K562 (cell line): ENCODE data around the gene HDHD5. TPM values are rescaled to one million over a fixed set of nuclear protein-coding genes. Genes with fewer than 3 reads are reported as not detected.

ENCODE experiments used
- ATAC-seq: fragments of 200-7000 bp; cut with Tn5 transposase; 3 replicates; pipeline ENCODE4 v1.9.1; 2020; ENCODE audit warnings: moderate library complexity
- BruUV-seq: library from RNA; stranded (reverse); fragments of 400-500 nt; replicated peaks from 2 replicates; lab custom pipeline; 2021; lab: Mats Ljungman, UMichigan
- CTCF ChIA-PET: fragments of 300-600 bp; formaldehyde crosslinking; extraction: SDS; loops from one replicate; lab custom pipeline; 2021; ENCODE audit warnings: low intra/inter-chr PET ratio; lab: Yijun Ruan, JAX
- POLR2A ChIA-PET: fragments of 300-600, 350-650 bp; sonication (Branson Sonifier 250); formaldehyde crosslinking; extraction: SDS; loops from one replicate; lab custom pipeline; 2021; ENCODE audit warnings: antibody characterized with exemption, inconsistent platforms; lab: Yijun Ruan, JAX
- DNase-seq, 4 experiments: peaks; one replicate each; pipeline versions ENCODE4 v3.0.0 to v3.0.0-alpha.2; 2011 to 2018; ENCODE audit warnings: low spot score in 3 of 4, mixed read lengths in 3 of 4; ENCODE audit errors: extremely low read depth in 1 of 4
- FAIRE-seq: peaks from 2 replicates; lab custom pipeline; 2011; peaks lifted over from hg19 to GRCh38; lab: Jason Lieb, UNC
- H2AFZ ChIP-seq: 2 replicates; pipeline ENCODE4 v1.6.0; 2011; ENCODE audit warnings: low read depth, low read length, control low read depth, inconsistent platforms
- H3K27ac ChIP-seq: fragments of 200-600 bp; 3 replicates; pipeline ENCODE4 v1.8.0; 2011; ENCODE audit warnings: low read depth, mild to moderate bottlenecking, control low read depth, inconsistent platforms, low read length, moderate library complexity, mixed read lengths; ENCODE audit errors: extremely low read depth
- H3K27me3 ChIP-seq, 2 experiments: fragments of 300-600 bp in 1 of 2; 2 replicates in 1 of 2; 3 replicates in 1 of 2; pipeline versions ENCODE4 v1.6.0 to v1.8.0; 2011; ENCODE audit warnings: inconsistent platforms in 2 of 2, low read length in 2 of 2, mild to moderate bottlenecking in 1 of 2, mixed read lengths in 1 of 2, moderate library complexity in 1 of 2; ENCODE audit not compliant: control insufficient read depth in 2 of 2, insufficient read depth in 2 of 2
- H3K36me3 ChIP-seq: fragments of 300-600 bp; 3 replicates; pipeline ENCODE4 v1.8.0; 2011; ENCODE audit warnings: mild to moderate bottlenecking, low read length, inconsistent platforms; ENCODE audit not compliant: control insufficient read depth, insufficient read depth
- H3K4me1 ChIP-seq, 2 experiments: fragments of 200-600 bp in 1 of 2; replicated peaks in 1 of 2; 2 replicates in 1 of 2; 3 replicates in 1 of 2; pipeline versions ENCODE4 v1.5.1 to v1.8.0; 2011; ENCODE audit warnings: inconsistent platforms in 2 of 2, low read length in 2 of 2, mild to moderate bottlenecking in 1 of 2, mixed read lengths in 1 of 2, moderate library complexity in 1 of 2; ENCODE audit not compliant: control insufficient read depth in 2 of 2, insufficient read depth in 2 of 2
- H3K4me2 ChIP-seq: 2 replicates; pipeline ENCODE4 v1.6.1; 2011; ENCODE audit warnings: low read length, control low read depth, inconsistent platforms, mixed read lengths; ENCODE audit not compliant: insufficient read depth
- H3K4me3 ChIP-seq: fragments of 200-600 bp; sonication (generic), shearing (Covaris generic); 2 replicates; pipeline ENCODE4 v1.5.1; 2016; ENCODE audit warnings: control low read depth, inconsistent platforms
- H3K79me2 ChIP-seq: fragments of 200-600 bp; 3 replicates; pipeline ENCODE4 v1.8.0; 2011; ENCODE audit warnings: low read length, inconsistent platforms; ENCODE audit not compliant: control insufficient read depth, insufficient read depth
- H3K9ac ChIP-seq, 2 experiments: 2 replicates each; pipeline versions ENCODE4 v1.6.0 to v1.6.1; 2011; ENCODE audit warnings: low read depth in 2 of 2, low read length in 2 of 2, control low read depth in 1 of 2, inconsistent platforms in 1 of 2, mild to moderate bottlenecking in 1 of 2, mixed read lengths in 1 of 2; ENCODE audit not compliant: insufficient read depth in 1 of 2
- H3K9me1 ChIP-seq: one replicate; pipeline ENCODE4 v1.6.0; 2011; ENCODE audit warnings: inconsistent platforms, mild to moderate bottlenecking, low read length, moderate library complexity; ENCODE audit not compliant: control insufficient read depth, insufficient read depth
- H3K9me3 ChIP-seq: replicated peaks from 2 replicates; pipeline ENCODE4 v1.5.1; 2011; ENCODE audit warnings: low read depth, low read length, inconsistent platforms; ENCODE audit not compliant: control insufficient read depth, insufficient read depth
- H4K20me1 ChIP-seq: replicated peaks from 2 replicates; pipeline ENCODE4 v1.6.1; 2011; ENCODE audit warnings: low read length, inconsistent platforms, mixed read lengths; ENCODE audit not compliant: control insufficient read depth, insufficient read depth
- C11orf30 ChIP-seq: fragments of 450-650 bp; IDR thresholded peaks from 2 replicates; pipeline ENCODE4 v1.6.1; 2016; ENCODE audit warnings: low read depth, mild to moderate bottlenecking
- MAFF ChIP-seq: IDR thresholded peaks from 2 replicates; pipeline ENCODE4 v1.6.1; 2012; ENCODE audit warnings: low read length, improper control_type of control experiment
- MAFG ChIP-seq: fragments of 450-650 bp; conservative IDR thresholded peaks from 2 replicates; pipeline ENCODE4 v1.6.1; 2016; ENCODE audit warnings: missing genetic modification characterization, missing compliant biosample characterization
- PHB ChIP-seq: fragments of 250-450 bp; sonication (Bioruptor Pico); IDR thresholded peaks from 2 replicates; pipeline ENCODE4 v1.5.0; 2021
- RBFOX2 ChIP-seq: fragments of 200-400 bp; formaldehyde crosslinking; IDR thresholded peaks from 2 replicates; pipeline ENCODE4 v1.6.1; 2017; ENCODE audit warnings: low read depth, mild to moderate bottlenecking, low read length, moderate library complexity
- SMARCA4 ChIP-seq: fragments of 450-650 bp; IDR thresholded peaks from 2 replicates; pipeline ENCODE4 v1.6.1; 2016
- SMARCE1 ChIP-seq: fragments of 450-650 bp; IDR thresholded peaks from 2 replicates; pipeline ENCODE4 v1.7.1; 2016; ENCODE audit warnings: mild to moderate bottlenecking
- ZNF316 ChIP-seq: fragments of 450-650 bp; IDR thresholded peaks from 2 replicates; pipeline ENCODE4 v1.6.1; 2016
- WGBS: fragments of 100-300 bp; shearing (Covaris generic); methylation state at CpG from one replicate; pipeline ENCODE4 v1.1.6; 2016; ENCODE audit warnings: low coverage, mixed read lengths; ENCODE audit not compliant: insufficient coverage; ENCODE audit errors: missing lambda C conversion rate; 5-methylcytosine and 5-hydroxymethylcytosine counted together
- in situ Hi-C: fragments of 300-500 bp; cut with MboI; formaldehyde crosslinking; loops from 4 replicates; pipeline ENCODE4 v1.15.0; 2018; ENCODE audit warnings: inconsistent platforms, mixed read lengths
- intact Hi-C: fragments of 100-400 bp; cut with micrococcal nuclease; formaldehyde crosslinking; loops from 2 replicates; pipeline ENCODE4 v1.14.2; 2022
- polyA plus RNA-seq, 8 experiments: library from polyadenylated mRNA; depleted of rRNA in 4 of 8; stranded (reverse) in 5 of 8; unstranded in 3 of 8; fragments of >200 nt; fragmentation: Nextera tagmentation in 2 of 8; fragmentation: Illumina TruSeq in 1 of 8; extraction: Ambion mirVana in 2 of 8; extraction: Trizol in 1 of 8; gene quantifications; 2 replicates each; pipeline versions ENCODE4 v1.2.1 to v1.2.3, GENCODE V29; 2011 to 2014; ENCODE audit warnings: inconsistent platforms in 1 of 8, missing spikeins in 1 of 8
- total RNA-seq, 7 experiments: library from RNA; depleted of rRNA in 6 of 7; stranded (reverse); fragments of >200 nt in 6 of 7; fragmentation: Illumina TruSeq in 2 of 7; extraction: Trizol in 2 of 7; gene quantifications; 2 replicates each; pipeline versions ENCODE4 v1.2.1 to v1.2.3, GENCODE V29; 2011 to 2021; ENCODE audit warnings: low replicate concordance in 1 of 7
- TF ChIP-seq, protein P1 (sequence below), 2 experiments: fragments of 450-650 bp; conservative IDR thresholded peaks; 2 replicates each; pipeline ENCODE4 v1.6.1; 2017; ENCODE audit warnings: mild to moderate bottlenecking in 2 of 2, moderate library complexity in 2 of 2
- TF ChIP-seq, protein P2 (sequence below): fragments of 250-450 bp; sonication (Bioruptor Pico); IDR thresholded peaks from 2 replicates; pipeline ENCODE4 v1.5.0; 2020; ENCODE audit warnings: mild to moderate bottlenecking
- TF ChIP-seq, protein P3 (sequence below): IDR thresholded peaks from 2 replicates; pipeline ENCODE4 v1.6.1; 2016; ENCODE audit warnings: missing genetic modification characterization, missing compliant biosample characterization
- TF ChIP-seq, protein P4 (sequence below): fragments of 200-800 bp; sonication (Bioruptor generic); IDR thresholded peaks from 2 replicates; pipeline ENCODE4 v1.6.1; 2017; ENCODE audit warnings: missing genetic modification characterization, missing compliant biosample characterization
- TF ChIP-seq, protein P5 (sequence below): sonication (generic); IDR thresholded peaks from 2 replicates; pipeline ENCODE4 v1.6.1; 2016
- TF ChIP-seq, protein P6 (sequence below), 2 experiments: fragments of 250-450 bp in 1 of 2; fragments of 450-650 bp in 1 of 2; sonication (Bioruptor Pico) in 1 of 2; IDR thresholded peaks; 2 replicates each; pipeline versions ENCODE4 v1.6.1 to v1.8.0; 2016 to 2021; ENCODE audit warnings: mild to moderate bottlenecking in 2 of 2, moderate library complexity in 2 of 2, missing compliant biosample characterization in 1 of 2, missing genetic modification characterization in 1 of 2

HDHD5 gene
- total and polyA plus RNA-seq, 9 of the 15 experiments (the other 6 are each of a cell fraction or from before 2014, with no cell fraction given): 1.6 to 36.6 (median 24.2) TPM

DNA sequence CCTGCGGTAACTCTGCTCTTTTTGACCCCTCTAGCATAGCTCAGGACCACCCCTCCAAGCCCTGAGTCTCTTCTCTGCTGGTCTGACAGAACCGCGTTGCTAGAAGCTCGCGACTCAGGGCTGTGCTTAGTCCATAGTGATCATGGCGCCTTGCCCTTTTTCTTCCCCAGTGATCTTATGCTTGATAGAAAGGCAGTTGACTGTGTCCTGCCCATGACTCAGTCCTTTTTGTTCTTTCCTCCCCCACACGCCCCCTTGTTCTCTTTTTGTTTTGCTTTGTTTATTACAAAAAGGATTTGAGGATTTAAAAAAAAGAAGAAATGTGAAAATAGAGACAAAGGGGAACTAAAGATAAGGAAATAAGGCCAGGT is 56.8 kb downstream of the HDHD5 start:
- peak overlapping the region; percentile 11; the same call in 1 of the 3 replicates for H3K27ac ChIP-seq
- H3K4me3 ChIP-seq: no peak overlapping the region
- no peak overlapping the region for H3K4me2 ChIP-seq
- H3K9me3 ChIP-seq: no peaks in the 10 kb centered on the region
- POLR2A ChIA-PET: interaction anchor here (1.5 kb wide), 1 partner anchor 13 kb away, joined by 7 read pairs; no protein-coding TSS in a partner anchor
- peaks cover 12 to 13% of the 10 kb centered on the region in 2 experiments for H3K4me1 ChIP-seq
- H3K36me3 ChIP-seq: peaks cover 56% of the 10 kb centered on the region; the same call in 2 of the 3 replicates
- DNase-seq: peak; percentile 34 to 49 (median 46)
- no peaks in the 10 kb centered on the region for H3K79me2 ChIP-seq
- no peaks in the 10 kb centered on the region for H3K27me3 ChIP-seq
- no peaks in the 10 kb centered on the region; the same call in 1 of the 2 replicates for H4K20me1 ChIP-seq
- CTCF ChIA-PET: no interaction called here
- in situ Hi-C loops: no loop called here
- 36% methylated on average over 7 of the region's 7 CpGs for WGBS
- peak; percentile 61 for ATAC-seq
- H3K9me1 ChIP-seq: no peaks in the 10 kb centered on the region
- BruUV-seq: no TSS peak
- FAIRE-seq: no peak
- H2AFZ ChIP-seq: no peak overlapping the region
- H3K9ac ChIP-seq: peak overlapping the region in 1 of 2 experiments; percentile 53; a peak in 1 of 4 replicates
- intact Hi-C loops: no loop called here
- TF ChIP-seq SMARCE1 (peak; percentile 56; the same call in 1 of the 2 replicates), RBFOX2 (no peak), C11orf30 (0 out of 2 replicates have a peak, but pooled peaks have one; percentile 18), MAFG (tag) (peak; percentile 72), ZNF316 (peak; percentile 23; the same call in 1 of the 2 replicates), SMARCA4 (peak; percentile 49; the same call in 1 of the 2 replicates), PHB (CRISPR knock-in tag) (no peak), MAFF (peak; percentile 54; the same call in 1 of the 2 replicates)
- TF ChIP-seq, protein P1, sequence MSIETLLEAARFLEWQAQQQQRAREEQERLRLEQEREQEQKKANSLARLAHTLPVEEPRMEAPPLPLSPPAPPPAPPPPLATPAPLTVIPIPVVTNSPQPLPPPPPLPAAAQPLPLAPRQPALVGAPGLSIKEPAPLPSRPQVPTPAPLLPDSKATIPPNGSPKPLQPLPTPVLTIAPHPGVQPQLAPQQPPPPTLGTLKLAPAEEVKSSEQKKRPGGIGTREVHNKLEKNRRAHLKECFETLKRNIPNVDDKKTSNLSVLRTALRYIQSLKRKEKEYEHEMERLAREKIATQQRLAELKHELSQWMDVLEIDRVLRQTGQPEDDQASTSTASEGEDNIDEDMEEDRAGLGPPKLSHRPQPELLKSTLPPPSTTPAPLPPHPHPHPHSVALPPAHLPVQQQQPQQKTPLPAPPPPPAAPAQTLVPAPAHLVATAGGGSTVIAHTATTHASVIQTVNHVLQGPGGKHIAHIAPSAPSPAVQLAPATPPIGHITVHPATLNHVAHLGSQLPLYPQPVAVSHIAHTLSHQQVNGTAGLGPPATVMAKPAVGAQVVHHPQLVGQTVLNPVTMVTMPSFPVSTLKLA (conservative IDR thresholded peaks at IDR 0.05): no peak
- TF ChIP-seq, protein P2, sequence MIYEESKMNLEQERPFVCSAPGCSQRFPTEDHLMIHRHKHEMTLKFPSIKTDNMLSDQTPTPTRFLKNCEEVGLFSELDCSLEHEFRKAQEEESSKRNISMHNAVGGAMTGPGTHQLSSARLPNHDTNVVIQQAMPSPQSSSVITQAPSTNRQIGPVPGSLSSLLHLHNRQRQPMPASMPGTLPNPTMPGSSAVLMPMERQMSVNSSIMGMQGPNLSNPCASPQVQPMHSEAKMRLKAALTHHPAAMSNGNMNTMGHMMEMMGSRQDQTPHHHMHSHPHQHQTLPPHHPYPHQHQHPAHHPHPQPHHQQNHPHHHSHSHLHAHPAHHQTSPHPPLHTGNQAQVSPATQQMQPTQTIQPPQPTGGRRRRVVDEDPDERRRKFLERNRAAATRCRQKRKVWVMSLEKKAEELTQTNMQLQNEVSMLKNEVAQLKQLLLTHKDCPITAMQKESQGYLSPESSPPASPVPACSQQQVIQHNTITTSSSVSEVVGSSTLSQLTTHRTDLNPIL (CRISPR knock-in tag): no peak
- TF ChIP-seq, protein P3, sequence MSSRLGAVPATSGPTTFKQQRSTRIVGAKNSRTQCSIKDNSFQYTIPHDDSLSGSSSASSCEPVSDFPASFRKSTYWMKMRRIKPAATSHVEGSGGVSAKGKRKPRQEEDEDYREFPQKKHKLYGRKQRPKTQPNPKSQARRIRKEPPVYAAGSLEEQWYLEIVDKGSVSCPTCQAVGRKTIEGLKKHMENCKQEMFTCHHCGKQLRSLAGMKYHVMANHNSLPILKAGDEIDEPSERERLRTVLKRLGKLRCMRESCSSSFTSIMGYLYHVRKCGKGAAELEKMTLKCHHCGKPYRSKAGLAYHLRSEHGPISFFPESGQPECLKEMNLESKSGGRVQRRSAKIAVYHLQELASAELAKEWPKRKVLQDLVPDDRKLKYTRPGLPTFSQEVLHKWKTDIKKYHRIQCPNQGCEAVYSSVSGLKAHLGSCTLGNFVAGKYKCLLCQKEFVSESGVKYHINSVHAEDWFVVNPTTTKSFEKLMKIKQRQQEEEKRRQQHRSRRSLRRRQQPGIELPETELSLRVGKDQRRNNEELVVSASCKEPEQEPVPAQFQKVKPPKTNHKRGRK (tag): no peak
- TF ChIP-seq, protein P4, sequence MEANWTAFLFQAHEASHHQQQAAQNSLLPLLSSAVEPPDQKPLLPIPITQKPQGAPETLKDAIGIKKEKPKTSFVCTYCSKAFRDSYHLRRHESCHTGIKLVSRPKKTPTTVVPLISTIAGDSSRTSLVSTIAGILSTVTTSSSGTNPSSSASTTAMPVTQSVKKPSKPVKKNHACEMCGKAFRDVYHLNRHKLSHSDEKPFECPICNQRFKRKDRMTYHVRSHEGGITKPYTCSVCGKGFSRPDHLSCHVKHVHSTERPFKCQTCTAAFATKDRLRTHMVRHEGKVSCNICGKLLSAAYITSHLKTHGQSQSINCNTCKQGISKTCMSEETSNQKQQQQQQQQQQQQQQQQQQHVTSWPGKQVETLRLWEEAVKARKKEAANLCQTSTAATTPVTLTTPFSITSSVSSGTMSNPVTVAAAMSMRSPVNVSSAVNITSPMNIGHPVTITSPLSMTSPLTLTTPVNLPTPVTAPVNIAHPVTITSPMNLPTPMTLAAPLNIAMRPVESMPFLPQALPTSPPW (CRISPR knock-in tag): peak; percentile 22; the same call in 1 of the 2 replicates
- TF ChIP-seq, protein P5, sequence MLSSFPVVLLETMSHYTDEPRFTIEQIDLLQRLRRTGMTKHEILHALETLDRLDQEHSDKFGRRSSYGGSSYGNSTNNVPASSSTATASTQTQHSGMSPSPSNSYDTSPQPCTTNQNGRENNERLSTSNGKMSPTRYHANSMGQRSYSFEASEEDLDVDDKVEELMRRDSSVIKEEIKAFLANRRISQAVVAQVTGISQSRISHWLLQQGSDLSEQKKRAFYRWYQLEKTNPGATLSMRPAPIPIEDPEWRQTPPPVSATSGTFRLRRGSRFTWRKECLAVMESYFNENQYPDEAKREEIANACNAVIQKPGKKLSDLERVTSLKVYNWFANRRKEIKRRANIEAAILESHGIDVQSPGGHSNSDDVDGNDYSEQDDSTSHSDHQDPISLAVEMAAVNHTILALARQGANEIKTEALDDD: peak; percentile 28; the same call in 1 of the 2 replicates
- TF ChIP-seq, protein P6, sequence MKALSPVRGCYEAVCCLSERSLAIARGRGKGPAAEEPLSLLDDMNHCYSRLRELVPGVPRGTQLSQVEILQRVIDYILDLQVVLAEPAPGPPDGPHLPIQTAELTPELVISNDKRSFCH (CRISPR knock-in tag; IDR thresholded peaks at IDR 0.05): no peak
- TF ChIP-seq, protein P6 (tag; IDR thresholded peaks at IDR 0.05): peak; percentile 60; the same call in 1 of the 2 replicates
